ENCODE measurements around the gene TMCC3.

- no peak for TF ChIP-seq POLR2A (IDR thresholded peaks at IDR 0.05)
- TF ChIP-seq CTCF (IDR thresholded peaks at IDR 0.05) = no peak
- no peak for TF ChIP-seq EP300 (IDR thresholded peaks at IDR 0.05)
Measured at GRCh38 chr12:94620621-94621020, 29.7 kb downstream of the TMCC3 start.

Data from suprapubic skin (tissue), 3 donors.